CD4-positive, alpha-beta T cell treated with Interleukin-15 for 1 hour (primary cell): ENCODE measurements around the gene MLXIP.

Experiments
- DNase-seq: peaks from one replicate; pipeline ENCODE4 v3.0.0-alpha.2; 2020

MLXIP gene

DNA sequence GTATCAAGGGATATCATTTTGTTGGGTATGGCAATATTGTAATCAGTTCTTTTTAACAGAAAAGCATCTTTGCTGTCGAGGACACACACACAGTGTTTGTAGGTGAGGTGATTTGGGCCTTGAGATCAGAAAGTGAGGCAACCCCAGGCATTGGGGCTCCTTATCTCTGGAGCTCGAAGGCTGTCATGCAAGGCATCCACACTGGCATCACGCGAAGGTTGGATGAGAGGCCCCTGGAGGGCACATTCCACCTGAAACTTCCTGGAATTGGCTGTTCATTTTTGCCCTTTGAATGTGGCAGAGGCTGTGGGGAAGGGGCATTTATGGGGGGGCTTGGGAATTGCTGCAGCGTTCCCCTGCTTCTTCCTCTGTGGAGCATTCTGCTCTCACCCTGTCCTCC, 49.9 kb downstream of the MLXIP start:
- no peak for DNase-seq

DNA sequence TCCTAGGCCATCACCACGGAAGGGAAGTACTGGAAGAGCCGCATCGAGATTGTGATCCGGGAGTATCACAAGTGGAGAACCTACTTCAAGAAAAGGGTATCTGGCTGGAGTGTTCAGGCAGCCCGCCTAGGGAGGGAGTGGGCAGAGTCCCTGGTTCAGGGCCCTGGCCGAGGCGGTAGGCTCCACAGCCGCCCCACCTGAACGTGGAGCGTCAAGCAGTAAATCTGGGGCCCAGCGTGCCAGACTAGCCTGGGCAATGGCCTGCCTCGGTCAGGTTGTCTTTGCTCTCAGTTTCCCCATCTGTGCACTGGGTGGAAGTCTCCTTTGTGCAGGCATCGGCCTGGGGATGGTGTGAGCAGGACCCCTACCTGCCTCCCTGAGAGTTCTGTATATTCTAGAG, 50.6 kb downstream of the MLXIP start:
- no peak for DNase-seq

DNA sequence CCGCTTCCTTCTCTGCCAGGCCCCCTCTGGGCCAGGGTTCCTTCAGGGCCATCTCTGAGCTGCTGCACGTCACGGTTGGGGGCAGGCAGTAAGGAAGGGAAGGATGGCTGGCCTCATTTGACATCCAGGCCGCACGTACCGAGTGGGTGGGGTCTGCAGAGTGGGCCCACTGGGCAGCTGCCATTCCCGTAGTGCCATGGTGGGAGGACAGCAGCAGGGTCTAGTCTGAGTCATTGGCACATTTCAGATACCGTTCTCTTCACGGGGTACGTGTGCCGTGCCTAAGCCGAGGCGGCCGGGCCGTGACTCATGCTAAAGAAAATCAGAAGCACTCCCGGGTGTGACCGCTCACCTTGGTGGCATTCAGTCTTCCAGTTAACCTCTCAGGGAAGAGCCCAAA, 51.6 kb downstream of the MLXIP start:
- DNase-seq = no peak

- no peak for DNase-seq
These were observed 54.8 kb downstream of the MLXIP start for GRCh38 chr12:122133192-122133950.

DNA sequence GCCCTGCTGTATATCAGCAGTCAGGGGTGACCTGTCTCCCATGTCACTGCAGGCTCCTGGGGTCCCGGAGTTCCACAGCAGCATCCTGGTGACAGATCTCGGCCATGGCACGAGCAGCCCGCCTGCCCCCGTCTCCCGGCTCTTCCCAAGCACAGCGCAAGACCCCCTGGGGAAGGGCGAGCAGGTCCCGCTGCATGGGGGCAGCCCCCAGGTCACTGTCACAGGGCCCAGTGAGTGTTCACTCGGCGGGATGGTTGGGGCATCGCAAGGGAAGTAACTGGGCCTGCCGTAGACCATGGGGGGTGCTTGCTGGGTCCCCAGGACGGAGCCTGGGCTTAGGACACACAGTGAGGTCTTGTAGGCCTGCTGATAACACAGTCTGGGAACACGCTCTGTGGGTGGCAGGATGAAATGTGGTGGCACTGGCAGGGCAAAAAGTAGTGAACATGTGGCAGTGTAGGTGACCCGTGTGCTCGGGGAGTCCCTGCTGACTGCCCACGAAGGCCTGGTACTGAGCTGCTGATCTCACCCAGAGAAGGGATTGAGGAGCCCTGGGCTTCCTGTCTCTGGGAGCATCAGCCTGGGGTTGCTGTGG, 57.0 kb downstream of the MLXIP start:
- no peak for DNase-seq

DNA sequence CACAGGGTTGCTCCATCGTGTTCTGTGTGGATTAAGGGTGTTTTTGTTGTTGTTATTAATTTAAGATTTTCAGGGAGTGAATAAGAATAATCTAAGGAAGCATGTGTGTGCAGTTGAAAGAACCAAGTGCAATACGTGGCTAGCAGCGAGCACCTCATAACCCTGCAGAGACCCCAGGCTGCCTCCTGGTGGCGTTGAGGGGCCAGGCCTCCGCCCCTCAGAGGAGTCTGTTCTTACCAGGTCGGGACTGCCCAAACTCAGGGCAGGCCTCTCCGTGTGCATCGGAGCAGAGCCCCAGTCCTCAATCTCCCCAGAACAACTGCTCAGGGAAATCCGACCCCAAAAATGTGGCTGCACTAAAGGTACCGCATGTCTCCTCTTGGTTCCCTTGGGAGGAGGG, 58.7 kb downstream of the MLXIP start:
- no peak for DNase-seq

GRCh38 chr12:122137681-122138080, 59.1 kb downstream of the MLXIP start:
- no peak for DNase-seq

- DNase-seq = no peak
These were observed 59.6 kb downstream of the MLXIP start for GRCh38 chr12:122138181-122138580.

DNA sequence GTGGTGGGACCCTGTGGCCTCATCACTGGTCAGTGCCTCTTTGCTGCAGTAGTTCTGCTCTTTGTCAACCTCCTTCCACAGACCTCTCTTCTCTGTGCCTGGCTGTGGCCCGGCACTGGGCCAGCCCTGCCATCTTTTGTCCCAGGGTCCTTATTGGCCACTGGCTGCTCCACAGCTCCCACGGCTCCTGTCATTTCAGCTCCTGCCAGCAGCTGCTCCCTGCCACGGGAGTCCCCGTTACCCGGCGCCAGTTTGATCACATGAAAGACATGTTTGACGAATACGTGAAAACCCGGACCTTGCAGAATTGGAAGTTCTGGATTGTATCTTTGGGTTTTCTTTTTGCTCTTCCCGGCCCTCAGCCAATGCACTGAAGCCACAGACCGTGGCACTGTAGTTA, 60.1 kb downstream of the MLXIP start:
- DNase-seq = no peak

DNA sequence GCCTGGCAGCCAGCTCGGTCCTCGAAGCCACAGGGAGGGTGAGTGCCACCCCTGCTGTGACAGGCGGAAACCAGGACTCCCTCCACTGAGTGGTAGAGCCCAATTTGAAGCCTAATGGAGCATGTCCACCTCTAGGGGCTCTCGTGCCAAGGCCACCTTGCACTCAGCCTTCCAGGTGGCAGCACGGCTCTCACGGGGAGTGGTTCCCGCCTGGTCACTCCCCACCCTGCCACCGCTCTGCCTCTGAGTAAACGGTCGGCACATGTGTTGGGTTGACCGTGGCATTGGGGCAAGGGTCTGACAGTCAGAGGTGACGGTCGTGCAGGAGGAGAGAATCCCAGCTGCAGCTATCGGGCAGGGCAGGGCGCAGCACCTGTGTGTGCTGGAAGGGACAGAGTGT, 60.7 kb downstream of the MLXIP start:
- no peak for DNase-seq

DNA sequence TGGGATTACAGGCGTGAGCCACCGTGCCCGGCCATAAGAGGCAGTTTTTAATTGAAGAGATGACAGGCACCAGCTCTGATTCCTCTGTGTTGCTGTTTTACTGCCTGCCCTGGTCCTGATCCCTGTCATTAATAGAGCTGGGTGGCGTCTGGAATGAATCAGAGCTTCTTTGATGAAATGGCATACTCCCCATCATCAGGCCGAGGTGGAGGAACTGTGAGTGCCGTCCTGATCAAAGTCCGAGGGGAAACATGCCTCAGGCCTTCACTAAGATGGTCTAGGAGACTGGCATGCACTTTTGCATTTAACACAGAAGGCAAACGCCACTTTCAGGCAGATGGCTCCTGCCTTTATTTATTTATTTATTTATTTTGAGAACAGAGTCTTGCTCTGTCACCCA, 61.4 kb downstream of the MLXIP start:
- no peak for DNase-seq

DNA sequence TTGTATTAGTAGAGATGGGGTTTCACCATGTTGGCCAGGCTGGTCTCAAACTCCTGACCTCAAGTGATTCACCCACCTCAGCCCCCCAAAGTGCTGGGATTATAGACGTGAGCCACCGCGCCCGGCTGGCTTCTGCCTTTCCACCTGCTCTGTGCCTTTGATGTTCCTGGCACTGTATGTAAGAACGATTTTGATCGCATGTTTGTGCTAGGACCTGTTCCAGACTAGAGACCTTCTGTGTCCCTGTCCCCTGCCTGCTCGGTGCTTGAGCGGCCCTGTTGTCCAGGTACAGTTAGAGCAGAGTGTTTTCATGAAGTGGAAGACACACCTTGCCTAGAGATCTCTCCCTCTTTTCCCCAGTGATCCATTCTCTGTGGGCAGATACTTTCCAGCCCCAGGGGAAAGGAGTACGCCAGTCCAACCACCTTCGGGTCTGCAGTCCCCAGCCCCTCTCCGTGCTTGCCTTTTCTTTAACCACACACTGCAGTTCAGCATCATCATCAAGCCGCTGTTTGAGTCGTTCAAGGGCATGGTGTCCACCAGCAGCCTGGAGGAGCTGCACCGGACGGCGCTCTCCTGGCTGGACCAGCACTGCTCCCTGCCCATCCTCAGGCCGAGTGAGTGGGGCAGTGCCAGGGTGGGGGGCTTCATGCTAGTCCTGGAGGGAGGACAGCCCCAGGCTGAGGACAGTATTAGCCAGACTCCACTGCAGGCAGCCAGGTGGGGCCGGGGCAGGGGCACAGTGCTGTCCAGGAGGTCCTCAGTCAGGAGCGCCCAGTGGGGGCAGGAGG, 62.1 kb downstream of the MLXIP start:
- DNase-seq = no peak

- DNase-seq = no peak
These were observed 63.6 kb downstream of the MLXIP start for GRCh38 chr12:122141911-122142725.

GRCh38 chr12:122142857-122143256, 64.3 kb downstream of the MLXIP start:
- no peak for DNase-seq

DNA sequence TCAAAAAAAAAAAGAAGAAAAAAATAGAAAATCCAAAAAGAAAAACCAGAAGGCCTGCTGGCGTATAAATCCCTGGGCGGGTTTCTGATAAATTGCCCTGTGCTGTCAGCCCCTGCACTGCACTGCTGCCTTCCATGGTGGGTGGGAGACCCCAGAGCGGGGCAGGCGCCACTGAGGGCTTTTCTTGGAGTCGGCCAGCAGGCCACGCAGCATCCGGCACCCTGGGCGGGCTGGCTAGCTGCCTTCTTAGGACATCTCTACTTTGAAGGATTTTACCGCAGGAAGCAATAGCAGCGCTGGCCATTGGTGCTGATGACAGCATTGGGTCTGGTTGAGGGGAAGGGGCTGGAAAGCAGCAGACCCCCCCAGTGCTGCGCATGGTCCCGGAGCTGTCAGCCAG, 66.3 kb downstream of the MLXIP start:
- no peak for DNase-seq

- no peak for DNase-seq
These were observed 67.2 kb downstream of the MLXIP start for GRCh38 chr12:122145505-122146330.

DNA sequence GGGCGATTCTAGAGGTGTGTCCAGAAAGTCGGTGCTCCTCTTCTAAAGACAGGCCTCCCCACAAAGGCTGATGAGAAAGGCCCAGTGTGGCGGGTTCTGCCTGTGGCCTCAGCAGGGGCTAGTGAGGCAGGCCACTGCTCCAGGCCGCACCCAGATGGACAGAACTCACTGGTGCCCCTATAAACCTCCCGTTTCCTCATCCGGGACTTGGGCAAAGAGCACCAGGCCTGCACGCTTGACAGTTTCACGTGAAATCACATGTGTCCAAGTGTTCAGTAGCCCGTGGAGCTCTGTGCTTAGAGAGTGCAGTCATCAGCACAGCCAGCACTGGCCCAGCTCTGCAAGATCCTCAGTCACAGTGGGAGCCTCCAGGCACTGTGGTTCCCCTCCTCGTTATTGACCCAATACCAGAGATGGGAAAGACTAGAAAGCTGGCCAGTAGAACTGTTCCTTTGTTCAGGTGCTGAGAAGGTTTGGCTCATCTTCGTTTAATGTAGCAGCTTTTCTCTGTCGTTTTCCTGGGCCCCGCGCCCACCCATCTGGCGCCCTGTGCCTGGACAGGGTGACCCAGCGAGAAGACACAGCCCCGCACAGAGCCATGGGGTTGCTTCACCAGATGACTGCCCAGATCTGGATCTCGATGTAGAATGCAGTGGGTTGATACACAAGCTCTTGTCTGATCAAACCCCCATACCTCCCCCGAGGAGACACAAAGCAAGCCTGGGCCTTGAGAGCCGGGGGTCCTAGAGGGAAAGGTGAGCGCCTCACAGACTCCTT, 69.1 kb downstream of the MLXIP start:
- no peak for DNase-seq

GRCh38 chr12:122148657-122149056, 70.1 kb downstream of the MLXIP start:
- DNase-seq = no peak

DNA sequence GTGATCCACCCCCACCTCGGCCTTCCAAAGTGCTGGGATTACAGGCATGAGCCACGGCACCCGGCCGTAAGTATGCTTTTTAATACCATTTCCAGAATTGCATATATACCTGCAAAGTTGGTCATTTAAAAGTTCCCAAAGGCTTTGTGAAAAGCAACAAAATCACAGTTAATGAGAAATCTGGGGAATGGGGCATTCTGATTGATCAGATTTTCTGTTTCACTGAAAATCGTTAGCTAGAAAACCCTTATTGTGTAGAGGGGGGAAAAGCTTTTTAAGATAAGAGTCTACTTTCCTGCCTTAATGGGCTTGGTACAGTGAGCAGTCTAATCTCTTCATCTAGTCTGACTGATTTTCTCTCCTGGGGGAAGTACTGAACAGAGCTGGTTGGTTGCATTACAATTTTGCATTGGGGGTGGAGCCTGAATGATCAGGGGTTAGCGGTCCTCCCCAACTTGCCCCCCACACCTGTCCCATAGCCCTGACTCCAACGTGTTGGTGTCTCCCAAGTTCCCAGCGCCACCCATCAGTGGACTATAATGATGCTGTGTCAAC, 71.6 kb downstream of the MLXIP start:
- no peak for DNase-seq

DNA sequence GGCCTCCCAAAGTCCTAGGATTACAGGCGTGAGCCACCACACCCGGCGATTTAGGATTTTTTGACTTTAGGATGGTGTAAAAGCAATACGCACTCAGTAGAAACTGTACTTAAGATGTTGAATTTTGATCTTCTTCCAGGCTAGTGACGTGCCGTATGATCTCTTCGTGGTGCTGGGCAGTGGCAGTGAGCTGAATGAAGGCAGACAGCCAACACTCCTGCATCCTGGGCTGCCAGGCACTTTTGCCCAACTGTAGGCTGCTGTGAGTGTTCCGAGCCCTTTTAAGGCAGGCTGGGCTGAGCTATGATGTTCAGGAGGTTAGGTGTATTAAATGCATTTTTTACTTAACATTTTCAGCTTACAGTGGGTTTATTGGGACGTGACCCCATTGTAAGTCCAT, 74.2 kb downstream of the MLXIP start:
- no peak for DNase-seq

- no peak for DNase-seq
These were observed 77.1 kb downstream of the MLXIP start for GRCh38 chr12:122155705-122156104.
